Ascending aorta (tissue), 2 donors: ENCODE data around the gene DPM3. TPM values are rescaled to one million over a fixed set of nuclear protein-coding genes. Genes with fewer than 3 reads are reported as not detected.
"Not testable (repeated sequence)": the region's sequence is repeated elsewhere in the genome, so short reads cannot be mapped to it uniquely, and the experiment has no call there.

Experiments used
- DNase-seq, 2 donors: peaks; one replicate each; pipeline ENCODE4 v3.0.0-alpha.2; 2019; ENCODE audit warnings: low spot score in 2 of 2
- H3K27ac ChIP-seq, 2 donors: fragments of 200-600 bp; sonication (generic); one replicate each; pipeline ENCODE4 v1.5.1; 2016 to 2017; ENCODE audit warnings: mild to moderate bottlenecking in 1 of 2
- H3K27me3 ChIP-seq: fragments of 200-600 bp; sonication (generic); one replicate; pipeline ENCODE4 v1.5.1; 2017
- H3K36me3 ChIP-seq, 2 donors: fragments of 200-600 bp; sonication (generic); one replicate each; pipeline ENCODE4 v1.5.1; 2016
- H3K4me1 ChIP-seq, 2 donors: fragments of 200-600 bp; sonication (generic); one replicate each; pipeline ENCODE4 v1.5.1; 2016 to 2017; ENCODE audit warnings: mild to moderate bottlenecking in 1 of 2
- H3K4me3 ChIP-seq, 2 donors: fragments of 200-600 bp; sonication (generic); one replicate each; pipeline ENCODE4 v1.5.1; 2016 to 2017; ENCODE audit warnings: mild to moderate bottlenecking in 1 of 2
- H3K9me3 ChIP-seq, 2 donors: fragments of 200-600 bp; sonication (generic); one replicate each; pipeline ENCODE4 v1.5.1; 2016
- CTCF ChIP-seq, 3 experiments: fragments of 200-600 bp in 2 of 3; fragments of 450-650 bp in 1 of 3; sonication (generic) in 2 of 3; IDR thresholded peaks; one replicate each; pipeline ENCODE4 v1.5.1; 2016 to 2019; ENCODE audit warnings: antibody characterized with exemption in 3 of 3, mild to moderate bottlenecking in 1 of 3, moderate library complexity in 1 of 3
- intact Hi-C: fragments of 100-400 bp; cut with DNase I; formaldehyde crosslinking; loops from one replicate; pipeline ENCODE4 v1.15.1; 2023
- total RNA-seq: library from RNA; depleted of rRNA; stranded (reverse); fragments of >200 nt; gene quantifications from one replicate; pipeline ENCODE4 v1.1.0, GENCODE V29; 2016

The DPM3 gene
- total RNA-seq, 1 donor from 2014 or later, result 78.2 TPM

- intact Hi-C loops, result loop anchor here (5.0 kb wide), 1 partner anchor 48 kb away; the partner anchor contains the start of genes KRTCAP2 and TRIM46
- Histone ChIP-seq H3K27me3 (peaks cover 8% of the 10 kb centered on the region), H3K27ac (no peak overlapping the region), H3K9me3 (no peaks in the 10 kb centered on the region), H3K4me3 (no peak overlapping the region), H3K4me1 (peaks cover 20 to 27% of the 10 kb centered on the region in 2 donors), H3K36me3 (no peaks in the 10 kb centered on the region)
- no peak for DNase-seq
- TF ChIP-seq CTCF (IDR thresholded peaks at IDR 0.05), result no peak
Observed at GRCh38 chr1:155124503-155125463, 15.5 kb downstream of the DPM3 start.

- H3K27ac ChIP-seq, result no peak overlapping the region
- H3K4me1 ChIP-seq, result peaks cover 15 to 19% of the 10 kb centered on the region in 2 donors
- intact Hi-C loops, result no loop called here
- no peak for DNase-seq
- no peak overlapping the region for H3K4me3 ChIP-seq
- no peaks in the 10 kb centered on the region for H3K9me3 ChIP-seq
- TF ChIP-seq CTCF (IDR thresholded peaks at IDR 0.05), result no peak
- peaks cover 4% of the 10 kb centered on the region for H3K27me3 ChIP-seq
- H3K36me3 ChIP-seq, result no peaks in the 10 kb centered on the region
Observed at GRCh38 chr1:155123801-155124200, 16.5 kb downstream of the DPM3 start.

- H3K27me3 ChIP-seq, result no peaks in the 10 kb centered on the region
- DNase-seq, result no peak
- no peaks in the 10 kb centered on the region for H3K9me3 ChIP-seq
- no peak overlapping the region for H3K27ac ChIP-seq
- no peak for TF ChIP-seq CTCF (IDR thresholded peaks at IDR 0.05)
- intact Hi-C loops, result no loop called here
- H3K4me1 ChIP-seq, result peaks cover 2 to 11% of the 10 kb centered on the region in 2 donors
- H3K4me3 ChIP-seq, result no peak overlapping the region
- no peaks in the 10 kb centered on the region for H3K36me3 ChIP-seq
Observed at GRCh38 chr1:155122308-155122707, 18.0 kb downstream of the DPM3 start.

GRCh38 chr1:155121249-155121648 is 19.1 kb downstream of the DPM3 start:
- Histone ChIP-seq H3K4me3 (no peak overlapping the region), H3K36me3 (no peaks in the 10 kb centered on the region), H3K27ac (no peak overlapping the region), H3K9me3 (no peaks in the 10 kb centered on the region), H3K4me1 (peaks cover 0 to 4% of the 10 kb centered on the region in 2 donors), H3K27me3 (no peaks in the 10 kb centered on the region)
- intact Hi-C loops, result no loop called here
- DNase-seq, result no peak
- no peak for TF ChIP-seq CTCF (IDR thresholded peaks at IDR 0.05)

- no peaks in the 10 kb centered on the region for H3K36me3 ChIP-seq
- no peaks in the 10 kb centered on the region for H3K27me3 ChIP-seq
- H3K9me3 ChIP-seq, result no peaks in the 10 kb centered on the region
- intact Hi-C loops, result no loop called here
- no peaks in the 10 kb centered on the region for H3K4me1 ChIP-seq
- H3K27ac ChIP-seq, result no peak overlapping the region
- no peak for TF ChIP-seq CTCF (IDR thresholded peaks at IDR 0.05)
- H3K4me3 ChIP-seq, result no peak overlapping the region
- DNase-seq, result no peak
Observed at GRCh38 chr1:155120253-155120652, 20.1 kb downstream of the DPM3 start.

GRCh38 chr1:155118090-155118489 is 22.2 kb downstream of the DPM3 start:
- H3K27me3 ChIP-seq, intact Hi-C loops, H3K9me3 ChIP-seq, H3K4me1 ChIP-seq, H3K27ac ChIP-seq, H3K36me3 ChIP-seq, DNase-seq, H3K4me3 ChIP-seq: not testable (repeated sequence)
